ENCODE data around the gene ZNF845. TPM values are rescaled to one million over a fixed set of nuclear protein-coding genes. Genes with fewer than 3 reads are reported as not detected.

Gene ZNF845
- total and polyA plus RNA-seq, 2 experiments from 2014 or later, result 5.5 to 22.1 TPM

DNA sequence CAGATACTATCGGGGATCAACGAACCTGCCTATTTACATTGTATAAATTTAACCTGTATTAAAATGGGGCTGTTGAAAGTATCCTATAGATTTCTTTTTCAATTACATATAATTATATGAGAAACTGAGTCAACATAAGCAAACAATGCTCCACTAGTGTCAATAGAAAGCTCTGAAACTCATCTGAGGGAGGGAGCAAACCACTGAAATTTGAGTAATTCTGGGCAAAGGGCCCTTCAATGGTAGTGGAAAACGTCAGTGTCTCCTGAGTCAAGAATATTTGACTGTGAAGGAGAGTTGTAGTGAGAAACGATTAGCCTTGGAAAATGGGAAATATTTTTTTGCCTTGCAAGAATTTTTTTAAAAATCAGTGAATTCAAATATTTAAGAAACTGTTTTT, 48.5 kb upstream of the ZNF845 start (continued):
- TF ChIP-seq, protein P1, sequence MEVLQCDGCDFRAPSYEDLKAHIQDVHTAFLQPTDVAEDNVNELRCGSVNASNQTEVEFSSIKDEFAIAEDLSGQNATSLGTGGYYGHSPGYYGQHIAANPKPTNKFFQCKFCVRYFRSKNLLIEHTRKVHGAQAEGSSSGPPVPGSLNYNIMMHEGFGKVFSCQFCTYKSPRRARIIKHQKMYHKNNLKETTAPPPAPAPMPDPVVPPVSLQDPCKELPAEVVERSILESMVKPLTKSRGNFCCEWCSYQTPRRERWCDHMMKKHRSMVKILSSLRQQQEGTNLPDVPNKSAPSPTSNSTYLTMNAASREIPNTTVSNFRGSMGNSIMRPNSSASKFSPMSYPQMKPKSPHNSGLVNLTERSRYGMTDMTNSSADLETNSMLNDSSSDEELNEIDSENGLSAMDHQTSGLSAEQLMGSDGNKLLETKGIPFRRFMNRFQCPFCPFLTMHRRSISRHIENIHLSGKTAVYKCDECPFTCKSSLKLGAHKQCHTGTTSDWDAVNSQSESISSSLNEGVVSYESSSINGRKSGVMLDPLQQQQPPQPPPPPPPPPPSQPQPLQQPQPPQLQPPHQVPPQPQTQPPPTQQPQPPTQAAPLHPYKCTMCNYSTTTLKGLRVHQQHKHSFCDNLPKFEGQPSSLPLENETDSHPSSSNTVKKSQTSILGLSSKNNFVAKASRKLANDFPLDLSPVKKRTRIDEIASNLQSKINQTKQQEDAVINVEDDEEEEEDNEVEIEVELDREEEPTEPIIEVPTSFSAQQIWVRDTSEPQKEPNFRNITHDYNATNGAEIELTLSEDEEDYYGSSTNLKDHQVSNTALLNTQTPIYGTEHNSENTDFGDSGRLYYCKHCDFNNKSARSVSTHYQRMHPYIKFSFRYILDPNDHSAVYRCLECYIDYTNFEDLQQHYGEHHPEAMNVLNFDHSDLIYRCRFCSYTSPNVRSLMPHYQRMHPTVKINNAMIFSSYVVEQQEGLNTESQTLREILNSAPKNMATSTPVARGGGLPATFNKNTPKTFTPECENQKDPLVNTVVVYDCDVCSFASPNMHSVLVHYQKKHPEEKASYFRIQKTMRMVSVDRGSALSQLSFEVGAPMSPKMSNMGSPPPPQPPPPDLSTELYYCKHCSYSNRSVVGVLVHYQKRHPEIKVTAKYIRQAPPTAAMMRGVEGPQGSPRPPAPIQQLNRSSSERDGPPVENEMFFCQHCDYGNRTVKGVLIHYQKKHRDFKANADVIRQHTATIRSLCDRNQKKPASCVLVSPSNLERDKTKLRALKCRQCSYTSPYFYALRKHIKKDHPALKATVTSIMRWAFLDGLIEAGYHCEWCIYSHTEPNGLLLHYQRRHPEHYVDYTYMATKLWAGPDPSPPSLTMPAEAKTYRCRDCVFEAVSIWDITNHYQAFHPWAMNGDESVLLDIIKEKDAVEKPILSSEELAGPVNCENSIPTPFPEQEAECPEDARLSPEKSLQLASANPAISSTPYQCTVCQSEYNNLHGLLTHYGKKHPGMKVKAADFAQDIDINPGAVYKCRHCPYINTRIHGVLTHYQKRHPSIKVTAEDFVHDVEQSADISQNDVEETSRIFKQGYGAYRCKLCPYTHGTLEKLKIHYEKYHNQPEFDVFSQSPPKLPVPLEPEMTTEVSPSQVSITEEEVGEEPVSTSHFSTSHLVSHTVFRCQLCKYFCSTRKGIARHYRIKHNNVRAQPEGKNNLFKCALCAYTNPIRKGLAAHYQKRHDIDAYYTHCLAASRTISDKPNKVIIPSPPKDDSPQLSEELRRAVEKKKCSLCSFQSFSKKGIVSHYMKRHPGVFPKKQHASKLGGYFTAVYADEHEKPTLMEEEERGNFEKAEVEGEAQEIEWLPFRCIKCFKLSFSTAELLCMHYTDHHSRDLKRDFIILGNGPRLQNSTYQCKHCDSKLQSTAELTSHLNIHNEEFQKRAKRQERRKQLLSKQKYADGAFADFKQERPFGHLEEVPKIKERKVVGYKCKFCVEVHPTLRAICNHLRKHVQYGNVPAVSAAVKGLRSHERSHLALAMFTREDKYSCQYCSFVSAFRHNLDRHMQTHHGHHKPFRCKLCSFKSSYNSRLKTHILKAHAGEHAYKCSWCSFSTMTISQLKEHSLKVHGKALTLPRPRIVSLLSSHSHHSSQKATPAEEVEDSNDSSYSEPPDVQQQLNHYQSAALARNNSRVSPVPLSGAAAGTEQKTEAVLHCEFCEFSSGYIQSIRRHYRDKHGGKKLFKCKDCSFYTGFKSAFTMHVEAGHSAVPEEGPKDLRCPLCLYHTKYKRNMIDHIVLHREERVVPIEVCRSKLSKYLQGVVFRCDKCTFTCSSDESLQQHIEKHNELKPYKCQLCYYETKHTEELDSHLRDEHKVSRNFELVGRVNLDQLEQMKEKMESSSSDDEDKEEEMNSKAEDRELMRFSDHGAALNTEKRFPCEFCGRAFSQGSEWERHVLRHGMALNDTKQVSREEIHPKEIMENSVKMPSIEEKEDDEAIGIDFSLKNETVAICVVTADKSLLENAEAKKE (CRISPR knock-in tag; IDR thresholded peaks at IDR 0.05), result no peak
- TF ChIP-seq REST (IDR thresholded peaks at IDR 0.05; ENCODE audit: unreplicated experiment), result no peak

DNA sequence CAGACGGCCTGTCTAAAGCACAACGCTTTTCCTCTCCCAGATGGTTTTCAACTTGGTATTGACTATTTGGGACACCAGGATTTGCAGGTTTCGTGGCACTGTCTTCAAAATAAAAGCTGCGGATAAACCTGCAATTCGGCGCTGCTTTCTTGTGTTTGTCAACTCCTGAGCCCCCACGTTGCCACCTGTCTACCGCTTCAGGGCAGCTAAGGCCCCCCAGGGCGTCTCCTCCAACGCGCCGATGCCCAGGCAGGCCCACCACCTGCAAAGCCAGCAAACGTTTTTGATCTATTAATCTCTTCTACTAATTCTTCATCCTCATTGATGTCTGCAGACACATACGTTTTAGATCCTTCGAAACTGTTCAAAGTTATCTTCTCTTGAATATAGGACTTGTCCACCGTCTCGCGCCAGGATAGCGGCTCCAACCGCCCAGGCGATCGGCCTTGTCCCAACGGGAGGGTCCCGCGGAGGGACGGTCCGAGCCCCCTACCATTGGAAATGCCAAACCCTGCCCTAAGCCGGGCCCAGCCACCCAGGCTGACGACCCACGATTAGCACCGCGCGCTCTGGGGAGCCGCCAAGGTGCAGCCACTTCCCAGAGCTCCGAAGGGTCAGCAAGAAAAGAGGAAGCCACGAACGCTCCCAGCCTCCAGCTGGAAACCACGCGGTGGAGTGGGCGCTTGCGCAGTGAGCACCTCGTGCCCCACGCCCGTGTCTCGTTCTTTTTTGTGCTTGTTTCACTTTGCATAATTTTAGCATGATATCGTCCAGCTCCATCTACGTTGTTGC, 42.6 kb upstream of the ZNF845 start:
- no peak for DNase-seq (ENCODE audit: low spot score)
- no peak overlapping the region for H3K4me3 Mint-ChIP-seq
- no peaks in the 10 kb centered on the region for H3K27me3 ChIP-seq (ENCODE audit: insufficient read depth)
- ATAC-seq, result no peak
- H4K20me1 ChIP-seq (replicated peaks; ENCODE audit: insufficient read depth), result no peaks in the 10 kb centered on the region
- no peak overlapping the region for H3K27ac ChIP-seq (ENCODE audit: low read depth)
- H3K4me3 ChIP-seq, result no peak overlapping the region
- H2AFZ ChIP-seq, result no peak overlapping the region
- H3K4me2 ChIP-seq, result no peak overlapping the region
- H3K4me1 Mint-ChIP-seq, result no peaks in the 10 kb centered on the region
- H3K9me2 ChIP-seq (ENCODE audit: insufficient read depth), result no peaks in the 10 kb centered on the region; the same call in 1 of the 2 replicates
- H3F3A ChIP-seq (replicated peaks; ENCODE audit: low read depth), result no peaks in the 10 kb centered on the region
- H3K27ac Mint-ChIP-seq, result no peak overlapping the region
- peaks cover 86% of the 10 kb centered on the region for H3K9me3 Mint-ChIP-seq
- H3K79me2 ChIP-seq (replicated peaks; ENCODE audit: insufficient read depth), result no peaks in the 10 kb centered on the region
- H3K36me3 ChIP-seq (ENCODE audit: insufficient read depth), result peaks cover 12% of the 10 kb centered on the region
- H3K36me3 Mint-ChIP-seq (ENCODE audit: low read depth), result peaks cover 40% of the 10 kb centered on the region
- H3K4me1 ChIP-seq (ENCODE audit: insufficient read depth), result no peaks in the 10 kb centered on the region
- peaks cover 2% of the 10 kb centered on the region for H3K27me3 Mint-ChIP-seq (ENCODE audit: insufficient read depth, low read depth, poor library complexity)
- no peak for TF ChIP-seq NANOG (IDR thresholded peaks at IDR 0.05; ENCODE audit: borderline replicate concordance)
- no peak for TF ChIP-seq EZH2phosphoT487 (IDR thresholded peaks at IDR 0.05; ENCODE audit: unreplicated experiment)
- TF ChIP-seq, protein P1 (CRISPR knock-in tag; IDR thresholded peaks at IDR 0.05), result no peak

Data from GM23338 (cell line).